ENCODE results near the gene USP34. TPM values are rescaled to one million over a fixed set of nuclear protein-coding genes. Genes with fewer than 3 reads are reported as not detected.

USP34 gene
- total RNA-seq, 4 donors from 2014 or later = 120 to 210 (median 157) TPM

DNA sequence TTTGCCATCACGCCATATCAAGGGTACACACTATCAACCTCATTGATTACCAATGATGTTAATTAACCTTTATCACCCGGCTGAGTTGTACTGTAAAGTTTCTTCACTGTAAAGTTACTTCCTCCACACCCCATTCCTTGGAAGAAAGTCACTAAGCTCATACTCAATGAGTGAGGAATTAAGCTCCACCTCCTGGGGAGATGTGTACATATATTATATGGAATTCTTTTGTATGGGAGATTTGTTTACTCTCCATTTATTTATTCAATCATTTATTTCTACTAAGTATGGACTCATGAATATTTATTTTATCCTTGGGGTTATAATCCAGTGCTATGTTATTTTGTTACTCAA is 252.1 kb downstream of the USP34 start:
- no peak for ATAC-seq
- no peaks in the 10 kb centered on the region for H3K27me3 ChIP-seq
- no peaks in the 10 kb centered on the region for H3K9me3 ChIP-seq
- H3K4me1 ChIP-seq = no peaks in the 10 kb centered on the region
- TF ChIP-seq POLR2A (IDR thresholded peaks at IDR 0.05) = no peak
- no peak for TF ChIP-seq CTCF (IDR thresholded peaks at IDR 0.05)
- no peak for TF ChIP-seq EP300 (IDR thresholded peaks at IDR 0.05)
- TF ChIP-seq POLR2AphosphoS5 (IDR thresholded peaks at IDR 0.05) = no peak
- no peak overlapping the region for H3K27ac ChIP-seq
- peaks cover 0 to 77% of the 10 kb centered on the region in 2 donors for H3K36me3 ChIP-seq
- 89 to 100% methylated on average over 2 of the region's 2 CpGs for WGBS, 2 donors (ENCODE audit: low coverage in 1 of 2)
- H3K4me3 ChIP-seq = no peak overlapping the region

- H3K9me3 ChIP-seq = no peaks in the 10 kb centered on the region
- WGBS, 2 donors (ENCODE audit: low coverage in 1 of 2) = 73 to 80% methylated on average over 3 to 4 of the region's 4 CpGs
- no peak for ATAC-seq
- no peak overlapping the region for H3K27ac ChIP-seq
- TF ChIP-seq POLR2AphosphoS5 (IDR thresholded peaks at IDR 0.05) = no peak
- TF ChIP-seq CTCF (IDR thresholded peaks at IDR 0.05) = no peak
- no peak for TF ChIP-seq EP300 (IDR thresholded peaks at IDR 0.05)
- no peak for TF ChIP-seq POLR2A (IDR thresholded peaks at IDR 0.05)
- H3K4me1 ChIP-seq = no peaks in the 10 kb centered on the region
- H3K36me3 ChIP-seq = peaks cover 0 to 79% of the 10 kb centered on the region in 2 donors
- H3K4me3 ChIP-seq = no peak overlapping the region
- no peaks in the 10 kb centered on the region for H3K27me3 ChIP-seq
Observed at GRCh38 chr2:61218076-61218816, 252.6 kb downstream of the USP34 start.

- Histone ChIP-seq H3K36me3 (peaks cover 0 to 73% of the 10 kb centered on the region in 2 donors), H3K27me3 (no peaks in the 10 kb centered on the region), H3K4me3 (no peak overlapping the region), H3K4me1 (no peaks in the 10 kb centered on the region), H3K9me3 (no peaks in the 10 kb centered on the region), H3K27ac (no peak overlapping the region)
- no peak for ATAC-seq
- WGBS, 2 donors (ENCODE audit: low coverage in 1 of 2) = 71 to 100% methylated on average over 1 to 4 of the region's 4 CpGs
- no peak for TF ChIP-seq EP300 (IDR thresholded peaks at IDR 0.05)
- TF ChIP-seq POLR2AphosphoS5 (IDR thresholded peaks at IDR 0.05) = no peak
- TF ChIP-seq CTCF (IDR thresholded peaks at IDR 0.05) = no peak
- no peak for TF ChIP-seq POLR2A (IDR thresholded peaks at IDR 0.05)
Observed at GRCh38 chr2:61214171-61214570, 256.7 kb downstream of the USP34 start.

GRCh38 chr2:61210332-61210981 is 260.4 kb downstream of the USP34 start:
- no peak overlapping the region for H3K27ac ChIP-seq
- peaks cover 14 to 78% of the 10 kb centered on the region in 2 donors for H3K36me3 ChIP-seq
- no peaks in the 10 kb centered on the region for H3K9me3 ChIP-seq
- no peaks in the 10 kb centered on the region for H3K4me1 ChIP-seq
- peak; percentile 42 for TF ChIP-seq POLR2AphosphoS5 (IDR thresholded peaks at IDR 0.05)
- no peak for TF ChIP-seq CTCF (IDR thresholded peaks at IDR 0.05)
- TF ChIP-seq EP300 (IDR thresholded peaks at IDR 0.05) = no peak
- no peak for TF ChIP-seq POLR2A (IDR thresholded peaks at IDR 0.05)
- ATAC-seq = peak; percentile 82
- WGBS, 2 donors (ENCODE audit: low coverage in 1 of 2) = 84 to 92% methylated on average over 3 to 5 of the region's 5 CpGs
- no peaks in the 10 kb centered on the region for H3K27me3 ChIP-seq
- no peak overlapping the region for H3K4me3 ChIP-seq

GRCh38 chr2:61205132-61205531 is 265.8 kb downstream of the USP34 start:
- Histone ChIP-seq H3K9me3 (no peaks in the 10 kb centered on the region), H3K4me1 (no peaks in the 10 kb centered on the region), H3K27me3 (no peaks in the 10 kb centered on the region), H3K36me3 (peaks cover 22 to 92% of the 10 kb centered on the region in 2 donors), H3K27ac (no peak overlapping the region), H3K4me3 (no peak overlapping the region)
- ATAC-seq = no peak
- TF ChIP-seq EP300 (IDR thresholded peaks at IDR 0.05) (no peak), CTCF (IDR thresholded peaks at IDR 0.05) (no peak), POLR2A (IDR thresholded peaks at IDR 0.05) (no peak), POLR2AphosphoS5 (IDR thresholded peaks at IDR 0.05) (no peak)
- WGBS, 2 donors (ENCODE audit: low coverage in 1 of 2) = 90 to 98% methylated on average over 5 to 7 of the region's 7 CpGs

Measured in gastroesophageal sphincter (tissue), 4 donors.